ENCODE data around the gene ZNF772. TPM values are rescaled to one million over a fixed set of nuclear protein-coding genes. Genes with fewer than 3 reads are reported as not detected.
A peak's percentile ranks its signal among the peaks of the same experiment; 100 is the strongest.
"Not testable (repeated sequence)": the region's sequence is repeated elsewhere in the genome, so short reads cannot be mapped to it uniquely, and the experiment has no call there.

Gene ZNF772
- total RNA-seq, 1 donor from 2014 or later, result 14.6 TPM

- Mint-ChIP-seq H3K9me3 (peaks cover 43% of the 10 kb centered on the region), H3K36me3 (ENCODE audit: low read depth) (peaks cover 55% of the 10 kb centered on the region), H3K4me1 (peaks cover 18% of the 10 kb centered on the region), H3K4me3 (peak overlapping the region; percentile 44)
- H3K27ac Mint-ChIP-seq (ENCODE audit: unreplicated experiment); H3K27me3 Mint-ChIP-seq (ENCODE audit: low read depth); DNase-seq (ENCODE audit: low read depth, low spot score): not testable (repeated sequence)
Observed at GRCh38 chr19:57499332-57499679, 21.9 kb upstream of the ZNF772 start.

GRCh38 chr19:57488299-57488644 is 10.9 kb upstream of the ZNF772 start:
- Mint-ChIP-seq H3K4me3 (peak overlapping the region; percentile 81), H3K4me1 (peaks cover 14% of the 10 kb centered on the region), H3K9me3 (peaks cover 21% of the 10 kb centered on the region), H3K36me3 (ENCODE audit: low read depth) (peaks cover 54% of the 10 kb centered on the region)
- H3K27me3 Mint-ChIP-seq (ENCODE audit: low read depth); DNase-seq (ENCODE audit: low read depth, low spot score); H3K27ac Mint-ChIP-seq (ENCODE audit: unreplicated experiment): not testable (repeated sequence)

GRCh38 chr19:57487477-57488298 is 10.3 kb upstream of the ZNF772 start, which contains the start of gene ZNF419:
Gene ZNF419 (plus strand): TSS chr19:57487750. CDS start chr19:57487951, 201 bp downstream.
- peak within 1 kb of the TSS; percentile 84 for H3K4me3 Mint-ChIP-seq
- peak; percentile 79 for DNase-seq (ENCODE audit: low read depth, low spot score)
- not testable (repeated sequence) for H3K27ac Mint-ChIP-seq (ENCODE audit: unreplicated experiment); H3K27me3 Mint-ChIP-seq (ENCODE audit: low read depth)
- peaks cover 48% of the 10 kb centered on the region for H3K36me3 Mint-ChIP-seq (ENCODE audit: low read depth)
- H3K9me3 Mint-ChIP-seq, result peaks cover 21% of the 10 kb centered on the region
- peaks cover 14% of the 10 kb centered on the region for H3K4me1 Mint-ChIP-seq

- Mint-ChIP-seq H3K27me3 (ENCODE audit: low read depth) (no peaks in the 10 kb centered on the region), H3K9me3 (peaks cover 53% of the 10 kb centered on the region), H3K27ac (ENCODE audit: unreplicated experiment) (no peak overlapping the region), H3K4me3 (no peak overlapping the region), H3K36me3 (ENCODE audit: low read depth) (peaks cover 86% of the 10 kb centered on the region), H3K4me1 (peaks cover 7% of the 10 kb centered on the region)
- no peak for DNase-seq (ENCODE audit: low read depth, low spot score)
- TF ChIP-seq CTCF (conservative IDR thresholded peaks at IDR 0.05), result no peak
Observed at GRCh38 chr19:57473646-57474045, 3.7 kb downstream of the ZNF772 start.

GRCh38 chr19:57466489-57466888 is 10.9 kb downstream of the ZNF772 start:
- TF ChIP-seq CTCF (conservative IDR thresholded peaks at IDR 0.05), result no peak
- H3K36me3 Mint-ChIP-seq (ENCODE audit: low read depth), result peaks cover 59% of the 10 kb centered on the region
- H3K9me3 Mint-ChIP-seq, result peaks cover 37% of the 10 kb centered on the region
- no peaks in the 10 kb centered on the region for H3K4me1 Mint-ChIP-seq
- DNase-seq (ENCODE audit: low read depth, low spot score), result no peak
- H3K27ac Mint-ChIP-seq (ENCODE audit: unreplicated experiment), result no peak overlapping the region
- no peak overlapping the region for H3K4me3 Mint-ChIP-seq
- H3K27me3 Mint-ChIP-seq (ENCODE audit: low read depth), result no peaks in the 10 kb centered on the region

- H3K27me3 Mint-ChIP-seq (ENCODE audit: low read depth), result no peaks in the 10 kb centered on the region
- peaks cover 59% of the 10 kb centered on the region for H3K36me3 Mint-ChIP-seq (ENCODE audit: low read depth)
- no peak overlapping the region for H3K27ac Mint-ChIP-seq (ENCODE audit: unreplicated experiment)
- no peaks in the 10 kb centered on the region for H3K4me1 Mint-ChIP-seq
- H3K9me3 Mint-ChIP-seq, result peaks cover 34% of the 10 kb centered on the region
- TF ChIP-seq CTCF (conservative IDR thresholded peaks at IDR 0.05), result peak; percentile 48
- no peak for DNase-seq (ENCODE audit: low read depth, low spot score)
- no peak overlapping the region for H3K4me3 Mint-ChIP-seq
Observed at GRCh38 chr19:57465680-57466381, 11.5 kb downstream of the ZNF772 start.

- no peaks in the 10 kb centered on the region for H3K4me1 Mint-ChIP-seq
- peaks cover 15% of the 10 kb centered on the region for H3K9me3 Mint-ChIP-seq
- H3K4me3 Mint-ChIP-seq, result no peak overlapping the region
- H3K27ac Mint-ChIP-seq (ENCODE audit: unreplicated experiment), result no peak overlapping the region
- no peak for TF ChIP-seq CTCF (conservative IDR thresholded peaks at IDR 0.05)
- peaks cover 38% of the 10 kb centered on the region for H3K36me3 Mint-ChIP-seq (ENCODE audit: low read depth)
- no peaks in the 10 kb centered on the region for H3K27me3 Mint-ChIP-seq (ENCODE audit: low read depth)
- DNase-seq (ENCODE audit: low read depth, low spot score), result no peak
Observed at GRCh38 chr19:57452307-57452706, 25.1 kb downstream of the ZNF772 start.
